Erythroblast (primary cell): ENCODE measurements around the gene SPATA20.

Source experiments
- GATA1 ChIP-seq: IDR thresholded peaks from 2 replicates; pipeline ENCODE4 v1.6.1; 2011; ENCODE audit warnings: low read depth, mild to moderate bottlenecking, control low read depth, low read length, moderate library complexity
- POLR2A ChIP-seq: IDR thresholded peaks from 2 replicates; pipeline ENCODE4 v1.6.1; 2011; ENCODE audit warnings: mild to moderate bottlenecking, low read length

DNA sequence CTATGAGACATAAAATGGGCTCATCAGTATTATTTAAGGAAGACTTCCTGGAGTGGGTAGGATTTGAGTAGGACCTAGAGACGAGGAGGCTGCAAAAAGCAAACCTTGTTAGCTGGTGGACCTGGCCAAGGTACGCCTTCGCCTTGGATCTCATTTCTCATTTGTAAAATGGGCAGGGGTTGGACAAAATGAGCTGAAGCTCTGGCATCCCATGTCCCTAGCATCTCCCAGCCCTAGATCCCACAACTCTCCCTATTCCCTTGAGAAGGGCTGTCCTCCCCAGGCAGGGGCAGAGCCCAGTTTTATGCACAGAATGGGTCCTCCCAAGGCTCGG lies 306 bp upstream of the SPATA20 start:
- TF ChIP-seq POLR2A (no peak), GATA1 (no peak)
